Tibial nerve (tissue), 4 donors: Measurements from ENCODE around the gene MFRP. TPM values are rescaled to one million over a fixed set of nuclear protein-coding genes. Genes with fewer than 3 reads are reported as not detected.

Experiments
- DNase-seq, 2 donors: peaks; one replicate each; pipeline ENCODE4 v3.0.0-alpha.2; 2019; ENCODE audit warnings: low spot score in 2 of 2
- H3K27ac ChIP-seq, 4 donors: fragments of 200-600 bp; sonication (generic) in 3 of 4; one replicate each; pipeline ENCODE4 v1.5.1; 2017 to 2019; ENCODE audit warnings: mild to moderate bottlenecking in 1 of 4
- H3K27me3 ChIP-seq, 2 donors: fragments of 200-600 bp; sonication (generic) in 1 of 2; one replicate each; pipeline versions ENCODE4 v1.5.1 to v1.6.0; 2017 to 2019
- H3K36me3 ChIP-seq, 3 donors: fragments of 200-600 bp; sonication (generic); one replicate each; pipeline ENCODE4 v1.5.1; 2018 to 2019
- H3K4me1 ChIP-seq, 4 donors: fragments of 200-600 bp; sonication (generic) in 3 of 4; one replicate each; pipeline ENCODE4 v1.5.1; 2017 to 2019
- H3K4me3 ChIP-seq, 4 donors: fragments of 200-600 bp; sonication (generic) in 3 of 4; one replicate each; pipeline ENCODE4 v1.5.1; 2017 to 2019; ENCODE audit warnings: mild to moderate bottlenecking in 1 of 4, moderate library complexity in 1 of 4
- H3K9me3 ChIP-seq, 4 donors: fragments of 200-600 bp; sonication (generic) in 3 of 4; one replicate each; pipeline ENCODE4 v1.5.1; 2017 to 2019
- CTCF ChIP-seq, 5 experiments: fragments of 200-600 bp in 3 of 5; fragments of 450-650 bp in 2 of 5; sonication (generic) in 3 of 5; IDR thresholded peaks; one replicate each; pipeline ENCODE4 v1.5.1; 2016 to 2019; ENCODE audit warnings: antibody characterized with exemption in 5 of 5, mild to moderate bottlenecking in 3 of 5, moderate library complexity in 2 of 5
- EP300 ChIP-seq, 2 donors: sonication (generic); formaldehyde crosslinking; IDR thresholded peaks; one replicate each; pipeline ENCODE4 v1.6.1; 2017; ENCODE audit warnings: antibody characterized with exemption in 2 of 2, mild to moderate bottlenecking in 1 of 2
- POLR2A ChIP-seq, 2 donors: fragments of 450-650 bp; IDR thresholded peaks; one replicate each; pipeline ENCODE4 v1.6.1; 2017; ENCODE audit warnings: antibody characterized with exemption in 2 of 2, mild to moderate bottlenecking in 2 of 2, moderate library complexity in 2 of 2
- WGBS, 2 donors: methylation state at CpG; one replicate each; pipeline ENCODE4 v1.1.5; 2018; 5-methylcytosine and 5-hydroxymethylcytosine counted together
- total RNA-seq, 4 donors: library from RNA; depleted of rRNA; stranded (reverse); fragments of >200 nt; gene quantifications; one replicate each; pipeline ENCODE4 v1.1.0, GENCODE V29; 2016

The MFRP gene
- total RNA-seq, 4 donors from 2014 or later, result 0.44 TPM; not detected in 3

- Histone ChIP-seq H3K4me3 (peak overlapping the region; percentile 31 to 62 (median 41)), H3K27me3 (peaks cover 0 to 7% of the 10 kb centered on the region in 2 donors), H3K27ac (peak overlapping the region; percentile 65 to 89 (median 78)), H3K9me3 (no peaks in the 10 kb centered on the region), H3K4me1 (peaks cover 0 to 80% (median 36%) of the 10 kb centered on the region in 4 donors), H3K36me3 (peaks cover 0 to 10% (median 0%) of the 10 kb centered on the region in 3 donors)
- 4 to 21% methylated on average over 10 to 23 of the region's 88 CpGs for WGBS, 2 donors
- TF ChIP-seq EP300 (IDR thresholded peaks at IDR 0.05), result no peak
- peak in 1 of 2 donors; percentile 78 for TF ChIP-seq POLR2A (IDR thresholded peaks at IDR 0.05)
- TF ChIP-seq CTCF (IDR thresholded peaks at IDR 0.05), result no peak
- no peak for DNase-seq
Observed at GRCh38 chr11:119363851-119364590, 17.5 kb upstream of the MFRP start.

- H3K27ac ChIP-seq, result peak overlapping the region; percentile 65 to 89 (median 78)
- no peaks in the 10 kb centered on the region for H3K9me3 ChIP-seq
- TF ChIP-seq EP300 (IDR thresholded peaks at IDR 0.05), result no peak
- TF ChIP-seq CTCF (IDR thresholded peaks at IDR 0.05), result no peak
- TF ChIP-seq POLR2A (IDR thresholded peaks at IDR 0.05), result no peak
- DNase-seq, result no peak
- 44 to 65% methylated on average over 40 to 41 of the region's 44 CpGs for WGBS, 2 donors
- peak overlapping the region; percentile 31 to 62 (median 41) for H3K4me3 ChIP-seq
- H3K27me3 ChIP-seq, result peaks cover 0 to 7% of the 10 kb centered on the region in 2 donors
- peaks cover 0 to 18% (median 0%) of the 10 kb centered on the region in 3 donors for H3K36me3 ChIP-seq
- H3K4me1 ChIP-seq, result peaks cover 0 to 73% (median 29%) of the 10 kb centered on the region in 4 donors
Observed at GRCh38 chr11:119363081-119363850, 16.8 kb upstream of the MFRP start.

GRCh38 chr11:119362741-119363080 is 16.2 kb upstream of the MFRP start:
- peak overlapping the region; percentile 65 to 89 (median 78) for H3K27ac ChIP-seq
- peak overlapping the region in 3 of 4 donors; percentile 35 to 62 (median 47) for H3K4me3 ChIP-seq
- no peak for DNase-seq
- 92 to 94% methylated on average over 5 of the region's 5 CpGs for whole genome bisulfite sequencing, 2 donors
- peaks cover 0 to 7% of the 10 kb centered on the region in 2 donors for H3K27me3 ChIP-seq
- TF ChIP-seq EP300 (IDR thresholded peaks at IDR 0.05), result no peak
- no peak for TF ChIP-seq POLR2A (IDR thresholded peaks at IDR 0.05)
- TF ChIP-seq CTCF (IDR thresholded peaks at IDR 0.05), result no peak
- H3K4me1 ChIP-seq, result peaks cover 0 to 67% (median 25%) of the 10 kb centered on the region in 4 donors
- peaks cover 0 to 23% (median 0%) of the 10 kb centered on the region in 3 donors for H3K36me3 ChIP-seq
- H3K9me3 ChIP-seq, result no peaks in the 10 kb centered on the region

- Histone ChIP-seq H3K27me3 (peaks cover 0 to 4% of the 10 kb centered on the region in 2 donors), H3K27ac (peak overlapping the region; percentile 17 to 89 (median 76)), H3K9me3 (no peaks in the 10 kb centered on the region), H3K36me3 (peaks cover 0 to 29% (median 0%) of the 10 kb centered on the region in 3 donors), H3K4me3 (peak overlapping the region in 2 of 4 donors; percentile 35 to 62), H3K4me1 (peaks cover 0 to 63% (median 20%) of the 10 kb centered on the region in 4 donors)
- TF ChIP-seq CTCF (IDR thresholded peaks at IDR 0.05) (no peak), EP300 (IDR thresholded peaks at IDR 0.05) (no peak), POLR2A (IDR thresholded peaks at IDR 0.05) (no peak)
- WGBS, 2 donors, result 73 to 80% methylated on average over 11 of the region's 11 CpGs
- DNase-seq, result no peak
Observed at GRCh38 chr11:119361941-119362725, 15.6 kb upstream of the MFRP start.
